K562 (cell line): Measurements from ENCODE around the gene CHMP2A. TPM values are rescaled to one million over a fixed set of nuclear protein-coding genes. Genes with fewer than 3 reads are reported as not detected.

ENCODE experiments used
- BDP1 ChIP-seq: IDR thresholded peaks from 3 replicates; pipeline ENCODE4 v1.6.1; 2011; ENCODE audit not compliant: insufficient read length, insufficient read depth
- ETV1 ChIP-seq: fragments of 450-650 bp; conservative IDR thresholded peaks from 2 replicates; pipeline ENCODE4 v1.6.1; 2016; ENCODE audit warnings: missing genetic modification characterization, control low read depth, low read depth, missing compliant biosample characterization
- FUS ChIP-seq: fragments of 200-400 bp; formaldehyde crosslinking; optimal IDR thresholded peaks from 2 replicates; pipeline ENCODE3; 2017; ENCODE audit warnings: low read depth, low read length
- JUND ChIP-seq, 2 experiments: IDR thresholded peaks; 2 replicates in 1 of 2; 3 replicates in 1 of 2; pipeline ENCODE4 v1.6.1; 2011; ENCODE audit warnings: borderline replicate concordance in 2 of 2, low read depth in 2 of 2, low read length in 2 of 2, improper control_type of control experiment in 1 of 2, missing biosample characterization in 1 of 2, missing genetic modification characterization in 1 of 2, missing genetic modification reagents in 1 of 2
- MECOM ChIP-seq: fragments of 250-450 bp; sonication (Bioruptor Pico); IDR thresholded peaks from 2 replicates; pipeline ENCODE4 v1.8.0; 2022; ENCODE audit warnings: inconsistent platforms
- NFE2 ChIP-seq: IDR thresholded peaks from 2 replicates; pipeline ENCODE4 v1.6.1; 2014; ENCODE audit warnings: antibody characterized with exemption, low read depth
- NFE2L1 ChIP-seq: fragments of 450-650 bp; IDR thresholded peaks from 2 replicates; pipeline ENCODE4 v1.6.1; 2016; ENCODE audit warnings: missing genetic modification characterization, low read depth, mild to moderate bottlenecking, missing compliant biosample characterization, moderate library complexity, borderline replicate concordance
- NR1H2 ChIP-seq: sonication (generic); formaldehyde crosslinking; IDR thresholded peaks from 2 replicates; pipeline ENCODE4 v1.4.0; 2020; ENCODE audit warnings: mild to moderate bottlenecking, missing genetic modification reagents
- PPARD ChIP-seq: fragments of 250-450 bp; sonication (Bioruptor Pico); IDR thresholded peaks from 2 replicates; pipeline ENCODE4 v1.8.0; 2022; ENCODE audit warnings: inconsistent platforms, mild to moderate bottlenecking, moderate library complexity
- RFX5 ChIP-seq: IDR thresholded peaks from 2 replicates; pipeline ENCODE4 v1.6.1; 2011; ENCODE audit warnings: low read depth, mild to moderate bottlenecking, improper control_type of control experiment, low read length
- TBP ChIP-seq: optimal IDR thresholded peaks from 2 replicates; pipeline ENCODE3; 2011; ENCODE audit warnings: low read depth, low read length, improper control_type of control experiment
- TCF3 ChIP-seq: sonication (generic); formaldehyde crosslinking; IDR thresholded peaks from 2 replicates; pipeline ENCODE4 v1.4.0; 2020; ENCODE audit warnings: mild to moderate bottlenecking, missing genetic modification reagents
- ZNF239 ChIP-seq: fragments of 250-450 bp; sonication (Bioruptor Pico); IDR thresholded peaks from 2 replicates; pipeline ENCODE4 v1.4.0; 2020; ENCODE audit warnings: mild to moderate bottlenecking
- ZNF253 ChIP-seq: fragments of 250-450 bp; sonication (Bioruptor Pico); conservative IDR thresholded peaks from 2 replicates; pipeline ENCODE4 v1.6.1; 2021; ENCODE audit warnings: mild to moderate bottlenecking
- ZNF274 ChIP-seq: IDR thresholded peaks from 2 replicates; pipeline ENCODE4 v1.6.1; 2011; ENCODE audit warnings: low read depth, mild to moderate bottlenecking, low read length, moderate library complexity, borderline replicate concordance
- ZNF436 ChIP-seq: fragments of 250-450, 450-650 bp; sonication (Bioruptor Pico); formaldehyde crosslinking; IDR thresholded peaks from 2 replicates; pipeline ENCODE4 v1.7.0; 2020; ENCODE audit warnings: mild to moderate bottlenecking
- polyA plus RNA-seq, 8 experiments: library from polyadenylated mRNA; depleted of rRNA in 4 of 8; stranded (reverse) in 5 of 8; unstranded in 3 of 8; fragments of >200 nt; fragmentation: Nextera tagmentation in 2 of 8; fragmentation: Illumina TruSeq in 1 of 8; extraction: Ambion mirVana in 2 of 8; extraction: Trizol in 1 of 8; gene quantifications; 2 replicates each; pipeline versions ENCODE4 v1.2.1 to v1.2.3, GENCODE V29; 2011 to 2014; ENCODE audit warnings: inconsistent platforms in 1 of 8, missing spikeins in 1 of 8
- total RNA-seq, 7 experiments: library from RNA; depleted of rRNA in 6 of 7; stranded (reverse); fragments of >200 nt in 6 of 7; fragmentation: Illumina TruSeq in 2 of 7; extraction: Trizol in 2 of 7; gene quantifications; 2 replicates each; pipeline versions ENCODE4 v1.2.1 to v1.2.3, GENCODE V29; 2011 to 2021; ENCODE audit warnings: low replicate concordance in 1 of 7
- TF ChIP-seq, protein P1 (sequence below), 3 experiments: fragments of 200-800 bp in 1 of 3; fragments of 250-450 bp in 1 of 3; fragments of 450-650 bp in 1 of 3; sonication (Bioruptor Pico) in 1 of 3; sonication (Bioruptor generic) in 1 of 3; formaldehyde crosslinking in 1 of 3; IDR thresholded peaks; 2 replicates each; pipeline versions ENCODE4 v1.6.1 to v1.8.0; 2016 to 2022; ENCODE audit warnings: mild to moderate bottlenecking in 2 of 3, missing genetic modification characterization in 2 of 3, missing compliant biosample characterization in 1 of 3, moderate library complexity in 1 of 3
- TF ChIP-seq, protein P2 (sequence below): fragments of 450-650 bp; IDR thresholded peaks from 2 replicates; pipeline ENCODE4 v1.6.1; 2018; ENCODE audit not compliant: partially characterized antibody
- TF ChIP-seq, protein P3 (sequence below): fragments of 450-650 bp; conservative IDR thresholded peaks from 2 replicates; pipeline ENCODE4 v1.6.1; 2016; ENCODE audit warnings: missing genetic modification characterization, low read depth, mild to moderate bottlenecking, control low read depth, missing compliant biosample characterization

The CHMP2A gene
- total and polyA plus RNA-seq, 9 of the 15 experiments (the other 6 are each of a cell fraction or from before 2014, with no cell fraction given): 57.6 to 159 (median 87.2) TPM

DNA sequence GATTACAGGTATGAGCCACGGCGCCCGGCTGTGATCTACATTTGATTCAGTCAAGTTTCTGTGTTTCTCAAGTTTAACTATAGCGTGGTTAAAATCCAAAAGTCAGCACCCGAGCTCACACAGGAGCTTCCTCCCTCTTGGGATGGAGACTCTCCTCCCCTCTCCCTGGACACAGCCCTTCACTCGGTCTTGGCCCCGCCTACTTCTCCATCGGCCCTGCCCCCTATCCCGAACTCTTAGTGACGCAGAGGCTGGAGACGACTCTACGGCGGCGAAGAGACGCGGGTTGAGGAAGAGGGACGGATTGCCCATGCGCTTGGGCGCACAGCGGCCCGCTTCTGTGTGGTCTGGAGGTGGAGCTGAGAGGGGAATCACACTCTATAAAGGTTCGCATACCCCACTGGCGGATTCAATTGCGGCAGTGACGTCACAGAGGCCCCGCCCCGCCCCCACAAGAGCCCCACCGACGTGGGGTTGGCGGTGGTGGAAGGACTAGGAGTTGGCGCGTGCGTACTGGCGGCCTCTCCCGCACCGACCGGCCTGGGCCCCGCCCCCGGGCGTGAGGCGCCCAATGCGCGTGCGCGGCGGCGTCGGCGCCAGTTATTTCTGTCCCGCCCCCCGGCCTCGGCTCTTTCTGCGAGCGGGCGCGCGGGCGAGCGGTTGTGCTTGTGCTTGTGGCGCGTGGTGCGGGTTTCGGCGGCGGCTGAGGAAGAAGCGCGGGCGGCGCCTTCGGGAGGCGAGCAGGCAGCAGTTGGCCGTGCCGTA lies 10.9 kb downstream of the CHMP2A start, which contains the start of gene TRIM28 (continued):
- TF ChIP-seq NFE2L1 (no peak), TCF3 (CRISPR knock-in tag) (no peak), NR1H2 (CRISPR knock-in tag) (no peak), TBP (peak; percentile 98), ZNF239 (CRISPR knock-in tag) (no peak), RFX5 (peak; percentile 50), ETV1 (tag) (no peak), PPARD (CRISPR knock-in tag) (no peak), ZNF436 (CRISPR knock-in tag) (no peak), NFE2 (no peak), FUS (peak; percentile 93), MECOM (CRISPR knock-in tag) (no peak), ZNF274 (no peak), BDP1 (no peak), JUND (IDR thresholded peaks at IDR 0.05; ENCODE audit: borderline replicate concordance, low read depth, low read length) (peak; percentile 46; the same call in 1 of the 2 replicates), JUND (tag; IDR thresholded peaks at IDR 0.05; ENCODE audit: borderline replicate concordance, low read depth, low read length) (peak; percentile 48; the same call in 1 of the 3 replicates), ZNF253 (CRISPR knock-in tag) (no peak)
- TF ChIP-seq, protein P1, sequence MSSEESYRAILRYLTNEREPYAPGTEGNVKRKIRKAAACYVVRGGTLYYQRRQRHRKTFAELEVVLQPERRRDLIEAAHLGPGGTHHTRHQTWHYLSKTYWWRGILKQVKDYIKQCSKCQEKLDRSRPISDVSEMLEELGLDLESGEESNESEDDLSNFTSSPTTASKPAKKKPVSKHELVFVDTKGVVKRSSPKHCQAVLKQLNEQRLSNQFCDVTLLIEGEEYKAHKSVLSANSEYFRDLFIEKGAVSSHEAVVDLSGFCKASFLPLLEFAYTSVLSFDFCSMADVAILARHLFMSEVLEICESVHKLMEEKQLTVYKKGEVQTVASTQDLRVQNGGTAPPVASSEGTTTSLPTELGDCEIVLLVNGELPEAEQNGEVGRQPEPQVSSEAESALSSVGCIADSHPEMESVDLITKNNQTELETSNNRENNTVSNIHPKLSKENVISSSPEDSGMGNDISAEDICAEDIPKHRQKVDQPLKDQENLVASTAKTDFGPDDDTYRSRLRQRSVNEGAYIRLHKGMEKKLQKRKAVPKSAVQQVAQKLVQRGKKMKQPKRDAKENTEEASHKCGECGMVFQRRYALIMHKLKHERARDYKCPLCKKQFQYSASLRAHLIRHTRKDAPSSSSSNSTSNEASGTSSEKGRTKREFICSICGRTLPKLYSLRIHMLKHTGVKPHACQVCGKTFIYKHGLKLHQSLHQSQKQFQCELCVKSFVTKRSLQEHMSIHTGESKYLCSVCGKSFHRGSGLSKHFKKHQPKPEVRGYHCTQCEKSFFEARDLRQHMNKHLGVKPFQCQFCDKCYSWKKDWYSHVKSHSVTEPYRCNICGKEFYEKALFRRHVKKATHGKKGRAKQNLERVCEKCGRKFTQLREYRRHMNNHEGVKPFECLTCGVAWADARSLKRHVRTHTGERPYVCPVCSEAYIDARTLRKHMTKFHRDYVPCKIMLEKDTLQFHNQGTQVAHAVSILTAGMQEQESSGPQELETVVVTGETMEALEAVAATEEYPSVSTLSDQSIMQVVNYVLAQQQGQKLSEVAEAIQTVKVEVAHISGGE (CRISPR knock-in tag; IDR thresholded peaks at IDR 0.05): no peak; a peak in 2 of 6 replicates
- TF ChIP-seq, protein P2, sequence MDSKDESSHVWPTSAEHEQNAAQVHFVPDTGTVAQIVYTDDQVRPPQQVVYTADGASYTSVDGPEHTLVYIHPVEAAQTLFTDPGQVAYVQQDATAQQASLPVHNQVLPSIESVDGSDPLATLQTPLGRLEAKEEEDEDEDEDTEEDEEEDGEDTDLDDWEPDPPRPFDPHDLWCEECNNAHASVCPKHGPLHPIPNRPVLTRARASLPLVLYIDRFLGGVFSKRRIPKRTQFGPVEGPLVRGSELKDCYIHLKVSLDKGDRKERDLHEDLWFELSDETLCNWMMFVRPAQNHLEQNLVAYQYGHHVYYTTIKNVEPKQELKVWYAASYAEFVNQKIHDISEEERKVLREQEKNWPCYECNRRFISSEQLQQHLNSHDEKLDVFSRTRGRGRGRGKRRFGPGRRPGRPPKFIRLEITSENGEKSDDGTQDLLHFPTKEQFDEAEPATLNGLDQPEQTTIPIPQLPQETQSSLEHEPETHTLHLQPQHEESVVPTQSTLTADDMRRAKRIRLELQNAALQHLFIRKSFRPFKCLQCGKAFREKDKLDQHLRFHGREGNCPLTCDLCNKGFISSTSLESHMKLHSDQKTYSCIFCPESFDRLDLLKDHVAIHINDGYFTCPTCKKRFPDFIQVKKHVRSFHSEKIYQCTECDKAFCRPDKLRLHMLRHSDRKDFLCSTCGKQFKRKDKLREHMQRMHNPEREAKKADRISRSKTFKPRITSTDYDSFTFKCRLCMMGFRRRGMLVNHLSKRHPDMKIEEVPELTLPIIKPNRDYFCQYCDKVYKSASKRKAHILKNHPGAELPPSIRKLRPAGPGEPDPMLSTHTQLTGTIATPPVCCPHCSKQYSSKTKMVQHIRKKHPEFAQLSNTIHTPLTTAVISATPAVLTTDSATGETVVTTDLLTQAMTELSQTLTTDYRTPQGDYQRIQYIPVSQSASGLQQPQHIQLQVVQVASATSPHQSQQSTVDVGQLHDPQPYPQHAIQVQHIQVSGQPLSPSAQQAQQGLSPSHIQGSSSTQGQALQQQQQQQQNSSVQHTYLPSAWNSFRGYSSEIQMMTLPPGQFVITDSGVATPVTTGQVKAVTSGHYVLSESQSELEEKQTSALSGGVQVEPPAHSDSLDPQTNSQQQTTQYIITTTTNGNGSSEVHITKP: peak; percentile 62
- TF ChIP-seq, protein P3, sequence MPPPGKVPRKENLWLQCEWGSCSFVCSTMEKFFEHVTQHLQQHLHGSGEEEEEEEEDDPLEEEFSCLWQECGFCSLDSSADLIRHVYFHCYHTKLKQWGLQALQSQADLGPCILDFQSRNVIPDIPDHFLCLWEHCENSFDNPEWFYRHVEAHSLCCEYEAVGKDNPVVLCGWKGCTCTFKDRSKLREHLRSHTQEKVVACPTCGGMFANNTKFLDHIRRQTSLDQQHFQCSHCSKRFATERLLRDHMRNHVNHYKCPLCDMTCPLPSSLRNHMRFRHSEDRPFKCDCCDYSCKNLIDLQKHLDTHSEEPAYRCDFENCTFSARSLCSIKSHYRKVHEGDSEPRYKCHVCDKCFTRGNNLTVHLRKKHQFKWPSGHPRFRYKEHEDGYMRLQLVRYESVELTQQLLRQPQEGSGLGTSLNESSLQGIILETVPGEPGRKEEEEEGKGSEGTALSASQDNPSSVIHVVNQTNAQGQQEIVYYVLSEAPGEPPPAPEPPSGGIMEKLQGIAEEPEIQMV (tag): no peak
